OCI-LY3 (cell line): Measurements from ENCODE around the gene PPP2R5B.

Experiments used
- H2AFZ ChIP-seq: fragments of 200-600, 300-600 bp; shearing (Covaris generic); 2 replicates; pipeline ENCODE4 v1.6.0; 2014; ENCODE audit warnings: antibody characterized with exemption, low read depth, low read length
- H3K27ac ChIP-seq: fragments of 200-600, 300-600 bp; sonication (generic); 2 replicates; pipeline ENCODE4 v1.5.1; 2014; ENCODE audit warnings: mild to moderate bottlenecking, low read length, moderate library complexity, mixed read lengths
- H3K27me3 ChIP-seq: fragments of 200-600, 300-600 bp; sonication (generic); 2 replicates; pipeline ENCODE4 v1.6.1; 2014; ENCODE audit warnings: low read depth, low read length, mixed read lengths
- H3K36me3 ChIP-seq: fragments of 200-600, 300-600 bp; sonication (generic); replicated peaks from 2 replicates; pipeline ENCODE3; 2014; ENCODE audit warnings: low read depth, low read length, mixed read lengths
- H3K4me1 ChIP-seq: fragments of 300-600, 200-600 bp; sonication (generic); 2 replicates; pipeline ENCODE4 v1.6.1; 2014; ENCODE audit warnings: low read length, mixed read lengths
- H3K4me2 ChIP-seq: fragments of 200-600, 300-600 bp; sonication (generic); 2 replicates; pipeline ENCODE4 v1.6.1; 2014; ENCODE audit warnings: low read length, mixed read lengths
- H3K4me3 ChIP-seq: fragments of 300-600, 200-600 bp; sonication (generic); 2 replicates; pipeline ENCODE4 v1.5.1; 2014; ENCODE audit warnings: antibody characterized with exemption, mild to moderate bottlenecking, low read length, moderate library complexity
- H3K79me2 ChIP-seq: fragments of 300-600, 200-600 bp; shearing (Covaris generic); 2 replicates; pipeline ENCODE4 v1.6.1; 2014; ENCODE audit warnings: mild to moderate bottlenecking, low read length, mixed read lengths
- H3K9ac ChIP-seq: fragments of 300-600, 200-600 bp; shearing (Covaris generic); 2 replicates; pipeline ENCODE4 v1.6.0; 2014; ENCODE audit warnings: mild to moderate bottlenecking, low read length, moderate library complexity
- H3K9me3 ChIP-seq: fragments of 200-600, 300-600 bp; shearing (Covaris generic); 2 replicates; pipeline ENCODE4 v1.6.1; 2014; ENCODE audit warnings: low read length, mixed read lengths; ENCODE audit not compliant: insufficient read depth
- H4K20me1 ChIP-seq: fragments of 200-600, 300-600 bp; sonication (generic); 2 replicates; pipeline ENCODE4 v1.6.1; 2016; ENCODE audit warnings: low read length, mixed read lengths; ENCODE audit not compliant: insufficient read depth
- EZH2phosphoT487 ChIP-seq: fragments of 200-600 bp; shearing (Covaris generic); IDR thresholded peaks from 2 replicates; pipeline ENCODE4 v1.6.1; 2018; ENCODE audit warnings: antibody characterized with exemption, mixed run types, low read depth
- TF ChIP-seq, protein P1 (sequence below): fragments of 200-600, 300-600 bp; sonication (generic); IDR thresholded peaks from 2 replicates; pipeline ENCODE4 v1.5.1; 2014; ENCODE audit warnings: antibody characterized with exemption, low read length, low read depth

PPP2R5B gene

DNA sequence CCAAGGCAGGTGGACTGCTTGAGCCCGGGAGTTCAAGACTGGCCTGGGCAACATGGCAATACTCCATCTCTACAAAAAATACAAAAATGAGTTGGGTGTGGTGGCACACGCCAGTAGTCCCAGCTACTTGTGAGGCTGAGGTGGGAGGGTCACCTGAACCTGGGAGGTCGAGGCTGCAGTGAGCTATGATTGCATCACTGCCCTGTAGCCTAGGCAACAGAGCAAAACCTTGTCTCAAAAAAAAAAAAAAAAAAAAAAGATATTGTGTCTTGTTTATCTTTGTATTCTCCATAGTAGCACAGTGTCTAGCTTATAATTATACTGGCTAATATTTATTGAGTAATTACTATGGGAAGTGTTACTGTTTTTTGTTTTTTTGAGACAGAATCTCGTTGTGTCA, 27.0 kb downstream of the PPP2R5B start:
- H3K36me3 ChIP-seq, result no peaks in the 10 kb centered on the region
- H3K4me2 ChIP-seq, result no peak overlapping the region
- H2AFZ ChIP-seq, result no peak overlapping the region
- H3K27me3 ChIP-seq, result peaks cover 34% of the 10 kb centered on the region
- TF ChIP-seq, protein P1, sequence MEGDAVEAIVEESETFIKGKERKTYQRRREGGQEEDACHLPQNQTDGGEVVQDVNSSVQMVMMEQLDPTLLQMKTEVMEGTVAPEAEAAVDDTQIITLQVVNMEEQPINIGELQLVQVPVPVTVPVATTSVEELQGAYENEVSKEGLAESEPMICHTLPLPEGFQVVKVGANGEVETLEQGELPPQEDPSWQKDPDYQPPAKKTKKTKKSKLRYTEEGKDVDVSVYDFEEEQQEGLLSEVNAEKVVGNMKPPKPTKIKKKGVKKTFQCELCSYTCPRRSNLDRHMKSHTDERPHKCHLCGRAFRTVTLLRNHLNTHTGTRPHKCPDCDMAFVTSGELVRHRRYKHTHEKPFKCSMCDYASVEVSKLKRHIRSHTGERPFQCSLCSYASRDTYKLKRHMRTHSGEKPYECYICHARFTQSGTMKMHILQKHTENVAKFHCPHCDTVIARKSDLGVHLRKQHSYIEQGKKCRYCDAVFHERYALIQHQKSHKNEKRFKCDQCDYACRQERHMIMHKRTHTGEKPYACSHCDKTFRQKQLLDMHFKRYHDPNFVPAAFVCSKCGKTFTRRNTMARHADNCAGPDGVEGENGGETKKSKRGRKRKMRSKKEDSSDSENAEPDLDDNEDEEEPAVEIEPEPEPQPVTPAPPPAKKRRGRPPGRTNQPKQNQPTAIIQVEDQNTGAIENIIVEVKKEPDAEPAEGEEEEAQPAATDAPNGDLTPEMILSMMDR, result no peak
- TF ChIP-seq EZH2phosphoT487, result no peak
- H3K27ac ChIP-seq, result no peak overlapping the region
- H3K9me3 ChIP-seq, result no peaks in the 10 kb centered on the region
- no peaks in the 10 kb centered on the region for H3K79me2 ChIP-seq
- H3K9ac ChIP-seq, result no peak overlapping the region
- H3K4me3 ChIP-seq, result no peak overlapping the region
- H4K20me1 ChIP-seq, result no peaks in the 10 kb centered on the region
- H3K4me1 ChIP-seq, result no peaks in the 10 kb centered on the region

DNA sequence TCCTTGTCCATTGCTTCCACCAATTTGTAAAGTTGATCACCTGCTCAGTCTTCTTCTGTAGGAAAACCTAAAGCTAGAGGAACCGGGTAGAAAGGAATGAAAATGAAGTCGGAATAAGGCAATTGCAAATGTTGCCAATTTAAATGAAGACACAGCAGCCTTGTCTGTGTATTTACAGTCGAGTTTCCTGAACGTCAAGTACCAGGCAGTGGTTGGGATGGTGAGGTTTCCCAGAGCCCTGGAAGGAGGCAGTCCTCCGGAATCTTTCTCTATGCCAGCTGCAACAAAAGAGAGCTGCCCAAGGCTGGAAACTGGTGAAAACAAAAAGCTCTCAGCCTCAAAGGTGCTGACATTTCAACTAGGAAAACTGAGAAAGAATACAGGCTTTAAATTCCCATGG, 29.7 kb downstream of the PPP2R5B start:
- no peak for TF ChIP-seq EZH2phosphoT487
- TF ChIP-seq, protein P1, result no peak
- Histone ChIP-seq H3K79me2 (no peaks in the 10 kb centered on the region), H4K20me1 (no peaks in the 10 kb centered on the region), H3K4me3 (no peak overlapping the region), H3K36me3 (no peaks in the 10 kb centered on the region), H3K9ac (no peak overlapping the region), H3K9me3 (no peaks in the 10 kb centered on the region), H2AFZ (no peak overlapping the region), H3K4me1 (no peaks in the 10 kb centered on the region), H3K4me2 (no peak overlapping the region), H3K27me3 (peaks cover 32% of the 10 kb centered on the region), H3K27ac (no peak overlapping the region)

DNA sequence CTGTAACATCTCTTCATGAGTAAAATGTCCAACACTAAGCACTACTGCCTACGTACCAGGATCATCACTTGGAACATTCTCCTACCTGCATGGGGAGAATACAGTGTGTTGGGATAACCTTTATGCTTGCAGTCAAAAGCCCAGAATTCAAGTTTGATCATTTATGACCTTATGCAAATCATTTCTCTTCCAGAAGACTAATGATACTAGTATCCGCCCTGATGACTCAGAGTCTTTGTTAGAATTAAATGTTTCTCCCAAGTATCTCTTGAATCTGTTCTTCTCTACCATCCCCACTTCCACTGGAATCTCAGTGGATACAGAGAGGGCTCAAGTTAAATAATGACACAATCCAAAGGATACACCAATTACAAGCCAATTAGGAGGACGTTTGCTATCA, 35.0 kb downstream of the PPP2R5B start:
- Histone ChIP-seq H3K27ac (no peak overlapping the region), H3K27me3 (peaks cover 15% of the 10 kb centered on the region), H3K9ac (no peak overlapping the region), H3K4me1 (no peaks in the 10 kb centered on the region), H3K4me2 (no peak overlapping the region), H3K79me2 (no peaks in the 10 kb centered on the region), H4K20me1 (no peaks in the 10 kb centered on the region), H3K36me3 (no peaks in the 10 kb centered on the region), H2AFZ (no peak overlapping the region), H3K4me3 (no peak overlapping the region), H3K9me3 (no peaks in the 10 kb centered on the region)
- TF ChIP-seq, protein P1, result no peak
- no peak for TF ChIP-seq EZH2phosphoT487

DNA sequence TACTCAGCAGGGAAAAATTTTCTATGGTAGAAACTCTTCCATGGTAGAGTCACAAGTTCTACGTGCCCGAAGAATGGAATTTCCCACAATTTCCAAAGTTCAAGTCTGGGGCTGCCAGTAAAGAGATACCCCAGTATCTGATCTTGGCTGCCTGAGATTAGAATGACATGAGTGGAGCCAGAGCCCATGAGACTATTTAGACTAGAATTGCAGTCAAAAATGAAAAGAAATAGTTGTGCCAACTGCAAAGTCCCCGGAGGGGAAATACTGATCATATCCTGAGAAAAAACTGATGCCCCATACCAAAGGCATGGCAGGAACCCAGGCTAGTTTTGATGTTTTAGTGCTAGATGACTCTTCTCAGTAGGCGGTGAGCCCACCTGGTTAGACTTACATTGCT, 36.2 kb downstream of the PPP2R5B start:
- H3K4me2 ChIP-seq, result no peak overlapping the region
- peaks cover 13% of the 10 kb centered on the region for H3K27me3 ChIP-seq
- H3K4me1 ChIP-seq, result peaks cover 5% of the 10 kb centered on the region
- H3K9ac ChIP-seq, result no peak overlapping the region
- no peaks in the 10 kb centered on the region for H4K20me1 ChIP-seq
- H2AFZ ChIP-seq, result no peak overlapping the region
- H3K79me2 ChIP-seq, result no peaks in the 10 kb centered on the region
- TF ChIP-seq, protein P1, result no peak
- no peak for TF ChIP-seq EZH2phosphoT487
- H3K9me3 ChIP-seq, result no peaks in the 10 kb centered on the region
- no peak overlapping the region for H3K27ac ChIP-seq
- H3K4me3 ChIP-seq, result no peak overlapping the region
- no peaks in the 10 kb centered on the region for H3K36me3 ChIP-seq
